Lower lobe of right lung (tissue), 2 donors: Measurements from ENCODE around the gene TBL1X. TPM values are rescaled to one million over a fixed set of nuclear protein-coding genes. Genes with fewer than 3 reads are reported as not detected.

Experiments used
- ATAC-seq, 2 donors: fragments of 200-7000 bp; cut with Tn5 transposase; one replicate each; pipeline ENCODE4 v1.9.1; 2020 to 2022; ENCODE audit warnings: mild to moderate bottlenecking in 2 of 2, moderate library complexity in 2 of 2
- DNase-seq: peaks from one replicate; pipeline ENCODE4 v3.0.0-alpha.2; 2020
- H3K27ac ChIP-seq: fragments of 200-600 bp; one replicate; pipeline ENCODE4 v1.8.0; 2022
- H3K27me3 ChIP-seq: fragments of 200-600 bp; one replicate; pipeline ENCODE4 v1.8.0; 2022; ENCODE audit warnings: low read depth
- H3K36me3 ChIP-seq: fragments of 200-600 bp; one replicate; pipeline ENCODE4 v1.8.0; 2022; ENCODE audit warnings: mild to moderate bottlenecking
- H3K4me1 ChIP-seq: fragments of 200-600 bp; one replicate; pipeline ENCODE4 v1.8.0; 2022
- H3K4me3 ChIP-seq: fragments of 200-600 bp; one replicate; pipeline ENCODE4 v1.8.0; 2022; ENCODE audit warnings: mild to moderate bottlenecking
- H3K9me3 ChIP-seq: fragments of 200-600 bp; one replicate; pipeline ENCODE4 v1.8.0; 2022
- CTCF ChIP-seq: fragments of 200-600 bp; IDR thresholded peaks from one replicate; pipeline ENCODE4 v1.8.0; 2022; ENCODE audit warnings: antibody characterized with exemption, mild to moderate bottlenecking
- intact Hi-C: fragments of 100-400 bp; cut with DNase I; formaldehyde crosslinking; loops from one replicate; pipeline ENCODE4 v1.11.0; 2022
- total RNA-seq: library from RNA; stranded (reverse); fragmentation: NEBNext Ultra II Directional; extraction: Animal tissue kit (Norgen Biotek cat#: 25700); gene quantifications from one replicate; pipeline ENCODE4 v1.2.1, GENCODE V29; 2021
- donor health status: DM: no; HTN: yes; CAD: no; lungs with severe emphysema.

TBL1X gene
- total RNA-seq, 1 donor from 2014 or later: 21.4 TPM

- H3K36me3 ChIP-seq: no peaks in the 10 kb centered on the region
Measured at GRCh38 chrX:9555354-9555753, 90.5 kb downstream of the TBL1X start.

DNA sequence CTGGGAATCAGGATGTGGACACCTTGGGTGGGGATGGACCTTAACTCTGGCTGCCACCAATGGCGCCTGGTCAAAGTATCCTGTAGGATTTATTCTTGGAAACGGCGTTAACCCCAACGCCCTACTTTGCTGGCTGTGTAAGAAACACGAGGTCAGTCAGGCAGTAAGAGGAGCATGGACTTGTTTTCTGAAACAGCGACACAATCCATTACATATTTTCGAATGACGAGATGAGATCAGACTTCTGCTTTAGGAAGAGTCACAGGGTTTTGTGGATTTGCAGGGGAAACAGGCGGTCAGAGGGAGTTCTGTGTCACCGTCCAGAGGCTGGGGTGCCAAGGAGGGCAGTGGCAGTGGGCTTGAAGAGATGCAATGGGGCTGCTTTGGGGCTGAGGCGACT, 92.2 kb downstream of the TBL1X start:
- H3K4me1 ChIP-seq: no peaks in the 10 kb centered on the region
- no peaks in the 10 kb centered on the region for H3K36me3 ChIP-seq
- no peak overlapping the region for H3K4me3 ChIP-seq
- intact Hi-C loops: no loop called here
- no peaks in the 10 kb centered on the region for H3K9me3 ChIP-seq
- no peak for TF ChIP-seq CTCF
- H3K27me3 ChIP-seq: no peaks in the 10 kb centered on the region
- no peak overlapping the region for H3K27ac ChIP-seq
- no peak for ATAC-seq
- no peak for DNase-seq

More at GRCh38 chrX:9555354-9555753, 90.5 kb downstream of the TBL1X start:
- Histone ChIP-seq H3K4me3 (no peak overlapping the region), H3K4me1 (no peaks in the 10 kb centered on the region), H3K27ac (no peak overlapping the region), H3K9me3 (no peaks in the 10 kb centered on the region), H3K27me3 (no peaks in the 10 kb centered on the region)
- ATAC-seq (no peak), DNase-seq (no peak)
- intact Hi-C loops: no loop called here
- TF ChIP-seq CTCF: no peak

- no peak overlapping the region for H3K4me3 ChIP-seq
- TF ChIP-seq CTCF: no peak
- no peaks in the 10 kb centered on the region for H3K9me3 ChIP-seq
- no peak overlapping the region for H3K27ac ChIP-seq
- no peaks in the 10 kb centered on the region for H3K4me1 ChIP-seq
- no peak for ATAC-seq
- no peaks in the 10 kb centered on the region for H3K36me3 ChIP-seq
- no peak for DNase-seq
- no peaks in the 10 kb centered on the region for H3K27me3 ChIP-seq
- intact Hi-C loops: no loop called here
Measured at GRCh38 chrX:9557521-9557920, 92.7 kb downstream of the TBL1X start.

DNA sequence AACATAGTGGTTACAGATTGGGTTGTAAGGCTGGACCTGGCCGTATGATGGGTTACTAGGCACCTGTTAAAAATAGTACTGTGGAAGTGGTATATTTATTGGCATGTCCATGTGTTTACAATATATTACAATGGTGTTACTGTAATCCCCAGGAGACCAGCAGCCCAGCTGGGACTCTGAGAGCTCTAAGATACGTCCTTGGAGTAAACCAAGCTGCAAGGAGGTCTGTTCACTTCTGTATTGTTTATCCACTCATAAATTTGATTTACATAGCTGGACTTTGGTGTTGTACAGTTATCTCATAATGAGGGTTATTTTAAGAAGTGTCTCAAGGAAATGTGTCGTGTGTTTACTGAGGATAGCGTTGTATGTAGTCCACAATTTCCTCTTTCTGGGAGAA, 93.8 kb downstream of the TBL1X start:
- ATAC-seq: no peak
- Histone ChIP-seq H3K27me3 (no peaks in the 10 kb centered on the region), H3K27ac (no peak overlapping the region), H3K4me3 (no peak overlapping the region), H3K4me1 (no peaks in the 10 kb centered on the region), H3K9me3 (no peaks in the 10 kb centered on the region), H3K36me3 (no peaks in the 10 kb centered on the region)
- no peak for DNase-seq
- intact Hi-C loops: no loop called here
- no peak for TF ChIP-seq CTCF

DNA sequence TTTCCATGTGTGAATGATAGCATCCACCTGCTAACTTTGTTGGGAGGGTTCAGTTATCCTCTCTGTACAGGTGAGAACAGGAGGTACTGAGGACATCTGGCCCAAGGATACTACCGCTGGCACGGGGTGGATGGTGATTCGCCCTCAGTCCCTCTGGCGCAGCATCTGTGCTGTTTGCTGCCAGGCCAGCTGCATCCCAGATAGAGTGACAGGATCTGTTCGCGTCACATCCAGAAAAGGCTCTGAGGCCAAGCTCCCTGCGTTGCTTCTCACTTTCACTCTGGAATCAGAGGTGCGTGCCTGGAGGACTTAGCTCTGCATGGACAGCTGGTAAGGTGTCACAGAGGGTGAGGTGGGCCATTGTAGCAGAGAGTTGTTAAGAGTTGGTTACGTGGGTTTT, 95.4 kb downstream of the TBL1X start:
- no peak overlapping the region for H3K27ac ChIP-seq
- H3K9me3 ChIP-seq: no peaks in the 10 kb centered on the region
- intact Hi-C loops: no loop called here
- no peaks in the 10 kb centered on the region for H3K27me3 ChIP-seq
- H3K4me1 ChIP-seq: no peaks in the 10 kb centered on the region
- no peak for TF ChIP-seq CTCF
- H3K36me3 ChIP-seq: no peaks in the 10 kb centered on the region
- ATAC-seq (no peak), DNase-seq (no peak)
- no peak overlapping the region for H3K4me3 ChIP-seq

- peaks cover 5% of the 10 kb centered on the region for H3K4me1 ChIP-seq
- H3K9me3 ChIP-seq: no peaks in the 10 kb centered on the region
- no peaks in the 10 kb centered on the region for H3K36me3 ChIP-seq
- no peak overlapping the region for H3K4me3 ChIP-seq
- H3K27ac ChIP-seq: no peak overlapping the region
- no peak for ATAC-seq
- intact Hi-C loops: no loop called here
- TF ChIP-seq CTCF: no peak
- H3K27me3 ChIP-seq: no peaks in the 10 kb centered on the region
- no peak for DNase-seq
Measured at GRCh38 chrX:9561199-9561598, 96.3 kb downstream of the TBL1X start.
